HepG2 (cell line): Measurements from ENCODE around the gene B4GALT5. TPM values are rescaled to one million over a fixed set of nuclear protein-coding genes. Genes with fewer than 3 reads are reported as not detected.

Experiments
- GPN1 ChIP-seq: sonication (generic); formaldehyde crosslinking; IDR thresholded peaks from 2 replicates; pipeline ENCODE4 v1.5.1; 2020; ENCODE audit warnings: missing genetic modification reagents, borderline replicate concordance
- HMGXB3 ChIP-seq: sonication (generic); formaldehyde crosslinking; IDR thresholded peaks from 2 replicates; pipeline ENCODE4 v1.4.0; 2020; ENCODE audit warnings: missing genetic modification reagents, borderline replicate concordance
- KLF6 ChIP-seq: IDR thresholded peaks from 2 replicates; pipeline ENCODE4 v1.8.0; 2016; ENCODE audit warnings: missing biosample characterization, missing genetic modification reagents
- PAXIP1 ChIP-seq: sonication (generic); formaldehyde crosslinking; conservative IDR thresholded peaks from 2 replicates; pipeline ENCODE4 v1.4.0; 2020; ENCODE audit warnings: mild to moderate bottlenecking, missing genetic modification reagents, moderate library complexity
- RCOR2 ChIP-seq: IDR thresholded peaks from 2 replicates; pipeline ENCODE4 v1.6.1; 2016; ENCODE audit warnings: missing biosample characterization, missing genetic modification reagents
- REPIN1 ChIP-seq: sonication (generic); formaldehyde crosslinking; IDR thresholded peaks from 2 replicates; pipeline ENCODE4 v1.8.0; 2022; ENCODE audit warnings: missing genetic modification reagents, low read depth, mild to moderate bottlenecking, borderline replicate concordance
- SMARCC2 ChIP-seq: fragments of 450-650 bp; IDR thresholded peaks from 2 replicates; pipeline ENCODE4 v1.6.1; 2017; ENCODE audit warnings: antibody characterized with exemption, mild to moderate bottlenecking
- SMYD3 ChIP-seq: sonication (generic); formaldehyde crosslinking; IDR thresholded peaks from 2 replicates; pipeline ENCODE4 v1.8.1; 2023; ENCODE audit warnings: mild to moderate bottlenecking, missing genetic modification reagents
- SP2 ChIP-seq: sonication (generic); formaldehyde crosslinking; IDR thresholded peaks from 2 replicates; pipeline ENCODE4 v1.5.1; 2020; ENCODE audit warnings: mild to moderate bottlenecking, missing genetic modification reagents
- TBL1XR1 ChIP-seq: fragments of 150-350 bp; IDR thresholded peaks from 2 replicates; pipeline ENCODE4 v1.6.1; 2014; ENCODE audit warnings: borderline replicate concordance, low read length; ENCODE audit not compliant: partially characterized antibody
- ZFP37 ChIP-seq: sonication (generic); formaldehyde crosslinking; IDR thresholded peaks from 2 replicates; pipeline ENCODE4 v1.4.0; 2020; ENCODE audit warnings: missing genetic modification reagents, borderline replicate concordance
- ZNF383 ChIP-seq: sonication (generic); formaldehyde crosslinking; IDR thresholded peaks from 2 replicates; pipeline ENCODE4 v1.4.0; 2020; ENCODE audit warnings: missing genetic modification reagents, mild to moderate bottlenecking, borderline replicate concordance
- ZNF460 ChIP-seq: sonication (generic); formaldehyde crosslinking; IDR thresholded peaks from 2 replicates; pipeline ENCODE4 v1.5.1; 2020; ENCODE audit warnings: missing genetic modification reagents, mild to moderate bottlenecking, borderline replicate concordance
- ZNF512B ChIP-seq: sonication (generic); formaldehyde crosslinking; IDR thresholded peaks from 2 replicates; pipeline ENCODE4 v1.5.1; 2020; ENCODE audit warnings: missing genetic modification reagents, mild to moderate bottlenecking, borderline replicate concordance
- ZNF513 ChIP-seq: sonication (generic); formaldehyde crosslinking; conservative IDR thresholded peaks from 2 replicates; pipeline ENCODE4 v1.5.0; 2020; ENCODE audit warnings: missing genetic modification reagents
- ZNF562 ChIP-seq: sonication (generic); formaldehyde crosslinking; IDR thresholded peaks from 2 replicates; pipeline ENCODE4 v1.8.0; 2022; ENCODE audit warnings: missing genetic modification reagents, borderline replicate concordance
- ZNF670 ChIP-seq: sonication (generic); formaldehyde crosslinking; IDR thresholded peaks from 2 replicates; pipeline ENCODE4 v1.8.0; 2022; ENCODE audit warnings: mild to moderate bottlenecking, missing genetic modification reagents, borderline replicate concordance
- polyA plus RNA-seq, 8 experiments: library from polyadenylated mRNA; depleted of rRNA in 3 of 8; stranded (reverse) in 7 of 8; unstranded in 1 of 8; fragments of >200 nt; fragmentation: Illumina TruSeq in 4 of 8; extraction: Trizol in 4 of 8; gene quantifications; 2 replicates each; pipeline versions ENCODE4 v1.2.1 to v1.2.3, GENCODE V29; 2011 to 2016; ENCODE audit warnings: low read depth in 4 of 8, missing spikeins in 1 of 8, mixed read lengths in 1 of 8; ENCODE audit not compliant: insufficient read depth in 1 of 8
- total RNA-seq, 5 experiments: library from RNA; depleted of rRNA; stranded (reverse); fragments of >200 nt; fragmentation: Illumina TruSeq; extraction: Trizol; gene quantifications; 2 replicates each; pipeline ENCODE4 v1.2.3, GENCODE V29; 2016; ENCODE audit warnings: low read depth in 1 of 5

Gene B4GALT5
- total and polyA plus RNA-seq, 2 of the 13 experiments (the other 11 are each of a cell fraction or from before 2014, with no cell fraction given) = 27.3 to 30.9 TPM

- TF ChIP-seq ZNF513 (no peak), KLF6 (CRISPR knock-in tag) (no peak), TBL1XR1 (no peak), ZFP37 (CRISPR knock-in tag) (peak; percentile 81; the same call in 1 of the 2 replicates), ZNF383 (CRISPR knock-in tag) (no peak), ZNF562 (CRISPR knock-in tag) (no peak), REPIN1 (no peak), ZNF670 (CRISPR knock-in tag) (no peak), PAXIP1 (CRISPR knock-in tag) (peak; percentile 32; the same call in 1 of the 2 replicates), SMARCC2 (no peak), RCOR2 (CRISPR knock-in tag) (no peak), SP2 (no peak), SMYD3 (CRISPR knock-in tag) (no peak), ZNF512B (CRISPR knock-in tag) (no peak), ZNF460 (no peak), GPN1 (CRISPR knock-in tag) (no peak), HMGXB3 (CRISPR knock-in tag) (no peak)
These were observed 101.4 kb downstream of the B4GALT5 start (continued) for GRCh38 chr20:49612127-49612738.
